Kidney epithelial cell (primary cell): ENCODE results near the gene PPIF. TPM values are rescaled to one million over a fixed set of nuclear protein-coding genes. Genes with fewer than 3 reads are reported as not detected.

Source experiments
- DNase-seq: peaks from one replicate; pipeline ENCODE4 v3.0.0-alpha.2; 2010; ENCODE audit warnings: low read depth
- H3K27me3 ChIP-seq: 2 replicates; pipeline ENCODE4 v1.6.0; 2011; ENCODE audit warnings: low read length; ENCODE audit not compliant: control insufficient read depth, insufficient read depth
- H3K36me3 ChIP-seq: 2 replicates; pipeline ENCODE4 v1.5.1; 2011; ENCODE audit warnings: low read length; ENCODE audit not compliant: control insufficient read depth, insufficient read depth
- H3K4me3 ChIP-seq: 2 replicates; pipeline ENCODE4 v1.5.1; 2011; ENCODE audit warnings: low read depth, mild to moderate bottlenecking, control low read depth, low read length
- CTCF ChIP-seq: IDR thresholded peaks from 2 replicates; pipeline ENCODE4 v1.5.1; 2011; ENCODE audit warnings: mild to moderate bottlenecking, moderate library complexity, low read length, control low read depth, inconsistent platforms; ENCODE audit not compliant: insufficient read depth, poor library complexity, severe bottlenecking
- total RNA-seq: library from RNA; depleted of rRNA; stranded (reverse); fragments of >200 nt; gene quantifications from 2 replicates; pipeline ENCODE4 v1.2.3, GENCODE V29; 2015

The PPIF gene
- total RNA-seq, 1 donor from 2014 or later = 71.7 TPM

- Histone ChIP-seq H3K27me3 (no peaks in the 10 kb centered on the region), H3K4me3 (no peak overlapping the region), H3K36me3 (peaks cover 2% of the 10 kb centered on the region)
- no peak for TF ChIP-seq CTCF
- DNase-seq = no peak
Measured at GRCh38 chr10:79355420-79356017, 8.2 kb downstream of the PPIF start.

GRCh38 chr10:79356104-79356503 is 8.8 kb downstream of the PPIF start:
- H3K27me3 ChIP-seq = no peaks in the 10 kb centered on the region
- DNase-seq = no peak
- TF ChIP-seq CTCF = no peak
- H3K4me3 ChIP-seq = no peak overlapping the region
- no peaks in the 10 kb centered on the region for H3K36me3 ChIP-seq

- Histone ChIP-seq H3K4me3 (no peak overlapping the region), H3K36me3 (no peaks in the 10 kb centered on the region), H3K27me3 (no peaks in the 10 kb centered on the region)
- TF ChIP-seq CTCF = no peak
- no peak for DNase-seq
Measured at GRCh38 chr10:79357180-79357579, 9.9 kb downstream of the PPIF start.

- H3K36me3 ChIP-seq = no peaks in the 10 kb centered on the region
- H3K27me3 ChIP-seq = no peaks in the 10 kb centered on the region
- TF ChIP-seq CTCF = no peak
- no peak for DNase-seq
- no peak overlapping the region for H3K4me3 ChIP-seq
Measured at GRCh38 chr10:79358811-79359210, 11.5 kb downstream of the PPIF start.

GRCh38 chr10:79359816-79360498 is 12.7 kb downstream of the PPIF start:
- no peak overlapping the region for H3K4me3 ChIP-seq

More at GRCh38 chr10:79359816-79360498, 12.7 kb downstream of the PPIF start:
- Histone ChIP-seq H3K27me3 (no peaks in the 10 kb centered on the region), H3K36me3 (no peaks in the 10 kb centered on the region)
- DNase-seq = no peak
- TF ChIP-seq CTCF = no peak
